Measurements from ENCODE around the gene VPS35L.

Gene VPS35L

GRCh38 chr16:19607616-19608280 is 52.2 kb downstream of the VPS35L start:
- Histone ChIP-seq H3K36me3 (ENCODE audit: control insufficient read depth, insufficient read depth, low read length) (peaks cover 7% of the 10 kb centered on the region), H3K27me3 (replicated peaks; ENCODE audit: control insufficient read depth, insufficient read depth, low read length) (no peaks in the 10 kb centered on the region), H3K4me3 (replicated peaks; ENCODE audit: low read depth, low read length) (no peak overlapping the region)
- no peak for DNase-seq (ENCODE audit: extremely low read depth, insufficient read length)
- TF ChIP-seq, protein P1, sequence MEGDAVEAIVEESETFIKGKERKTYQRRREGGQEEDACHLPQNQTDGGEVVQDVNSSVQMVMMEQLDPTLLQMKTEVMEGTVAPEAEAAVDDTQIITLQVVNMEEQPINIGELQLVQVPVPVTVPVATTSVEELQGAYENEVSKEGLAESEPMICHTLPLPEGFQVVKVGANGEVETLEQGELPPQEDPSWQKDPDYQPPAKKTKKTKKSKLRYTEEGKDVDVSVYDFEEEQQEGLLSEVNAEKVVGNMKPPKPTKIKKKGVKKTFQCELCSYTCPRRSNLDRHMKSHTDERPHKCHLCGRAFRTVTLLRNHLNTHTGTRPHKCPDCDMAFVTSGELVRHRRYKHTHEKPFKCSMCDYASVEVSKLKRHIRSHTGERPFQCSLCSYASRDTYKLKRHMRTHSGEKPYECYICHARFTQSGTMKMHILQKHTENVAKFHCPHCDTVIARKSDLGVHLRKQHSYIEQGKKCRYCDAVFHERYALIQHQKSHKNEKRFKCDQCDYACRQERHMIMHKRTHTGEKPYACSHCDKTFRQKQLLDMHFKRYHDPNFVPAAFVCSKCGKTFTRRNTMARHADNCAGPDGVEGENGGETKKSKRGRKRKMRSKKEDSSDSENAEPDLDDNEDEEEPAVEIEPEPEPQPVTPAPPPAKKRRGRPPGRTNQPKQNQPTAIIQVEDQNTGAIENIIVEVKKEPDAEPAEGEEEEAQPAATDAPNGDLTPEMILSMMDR (IDR thresholded peaks at IDR 0.05; ENCODE audit: insufficient read depth, low read length, poor library complexity, severe bottlenecking): no peak

- TF ChIP-seq, protein P1 (IDR thresholded peaks at IDR 0.05; ENCODE audit: insufficient read depth, low read length, poor library complexity, severe bottlenecking): no peak
- Histone ChIP-seq H3K27me3 (replicated peaks; ENCODE audit: control insufficient read depth, insufficient read depth, low read length) (no peaks in the 10 kb centered on the region), H3K36me3 (ENCODE audit: control insufficient read depth, insufficient read depth, low read length) (peaks cover 9% of the 10 kb centered on the region), H3K4me3 (replicated peaks; ENCODE audit: low read depth, low read length) (no peak overlapping the region)
- no peak for DNase-seq (ENCODE audit: extremely low read depth, insufficient read length)
These were observed 53.9 kb downstream of the VPS35L start for GRCh38 chr16:19609359-19609758.

- peaks cover 5% of the 10 kb centered on the region for H3K36me3 ChIP-seq (ENCODE audit: control insufficient read depth, insufficient read depth, low read length)
- no peaks in the 10 kb centered on the region for H3K27me3 ChIP-seq (replicated peaks; ENCODE audit: control insufficient read depth, insufficient read depth, low read length)
- TF ChIP-seq, protein P1 (IDR thresholded peaks at IDR 0.05; ENCODE audit: insufficient read depth, low read length, poor library complexity, severe bottlenecking): no peak
- no peak for DNase-seq (ENCODE audit: extremely low read depth, insufficient read length)
- H3K4me3 ChIP-seq (replicated peaks; ENCODE audit: low read depth, low read length): no peak overlapping the region
These were observed 54.7 kb downstream of the VPS35L start for GRCh38 chr16:19610200-19610599.

DNA sequence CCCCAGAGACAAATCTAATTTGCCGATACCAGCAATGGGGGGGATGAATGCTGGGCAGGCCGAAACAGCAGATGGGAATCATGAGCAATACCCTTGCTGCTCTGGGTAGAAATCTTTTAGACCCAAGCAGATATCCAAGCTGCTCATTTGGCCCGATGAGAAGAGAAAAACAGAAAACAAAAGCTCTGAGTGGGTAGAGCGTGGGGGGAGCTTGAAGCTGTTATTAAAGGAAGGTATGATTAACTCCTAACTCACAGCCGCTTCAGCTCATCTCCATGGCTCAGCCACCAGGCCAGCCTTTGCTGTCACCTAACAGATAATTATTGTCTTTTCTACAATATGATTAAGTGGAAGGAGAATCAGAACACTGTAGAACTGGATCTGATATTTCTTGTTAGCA is 58.3 kb downstream of the VPS35L start:
- peaks cover 6% of the 10 kb centered on the region for H3K36me3 ChIP-seq (ENCODE audit: control insufficient read depth, insufficient read depth, low read length)

DNA sequence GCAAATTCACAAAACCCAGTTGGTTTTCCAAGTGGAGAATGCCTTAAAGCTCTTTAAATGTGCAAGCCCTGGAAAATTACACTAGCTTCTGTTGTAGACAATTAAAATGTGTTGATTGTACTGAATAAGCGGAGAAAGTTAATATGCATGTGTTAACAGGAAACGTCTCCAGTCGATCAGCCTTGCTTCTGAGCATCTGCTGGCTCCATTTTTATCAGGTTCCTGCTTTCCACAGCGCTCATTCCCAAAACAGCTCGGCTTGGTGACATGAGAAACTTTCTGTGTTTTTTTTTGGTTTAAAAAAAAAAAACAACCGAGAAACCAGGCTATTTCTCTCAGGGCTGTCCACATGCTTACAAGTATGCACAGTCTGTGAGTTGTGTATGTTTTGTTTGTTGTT is 60.7 kb downstream of the VPS35L start:
- H3K27me3 ChIP-seq (replicated peaks; ENCODE audit: control insufficient read depth, insufficient read depth, low read length): no peaks in the 10 kb centered on the region
- H3K36me3 ChIP-seq (ENCODE audit: control insufficient read depth, insufficient read depth, low read length): peaks cover 6% of the 10 kb centered on the region
- H3K4me3 ChIP-seq (replicated peaks; ENCODE audit: low read depth, low read length): no peak overlapping the region
- TF ChIP-seq, protein P1 (IDR thresholded peaks at IDR 0.05; ENCODE audit: insufficient read depth, low read length, poor library complexity, severe bottlenecking): no peak
- DNase-seq (ENCODE audit: extremely low read depth, insufficient read length): no peak

More for the DNA sequence above, 58.3 kb downstream of the VPS35L start:
- TF ChIP-seq, protein P1 (IDR thresholded peaks at IDR 0.05; ENCODE audit: insufficient read depth, low read length, poor library complexity, severe bottlenecking): no peak
- H3K4me3 ChIP-seq (replicated peaks; ENCODE audit: low read depth, low read length): no peak overlapping the region
- H3K27me3 ChIP-seq (replicated peaks; ENCODE audit: control insufficient read depth, insufficient read depth, low read length): no peaks in the 10 kb centered on the region
- DNase-seq (ENCODE audit: extremely low read depth, insufficient read length): no peak

DNA sequence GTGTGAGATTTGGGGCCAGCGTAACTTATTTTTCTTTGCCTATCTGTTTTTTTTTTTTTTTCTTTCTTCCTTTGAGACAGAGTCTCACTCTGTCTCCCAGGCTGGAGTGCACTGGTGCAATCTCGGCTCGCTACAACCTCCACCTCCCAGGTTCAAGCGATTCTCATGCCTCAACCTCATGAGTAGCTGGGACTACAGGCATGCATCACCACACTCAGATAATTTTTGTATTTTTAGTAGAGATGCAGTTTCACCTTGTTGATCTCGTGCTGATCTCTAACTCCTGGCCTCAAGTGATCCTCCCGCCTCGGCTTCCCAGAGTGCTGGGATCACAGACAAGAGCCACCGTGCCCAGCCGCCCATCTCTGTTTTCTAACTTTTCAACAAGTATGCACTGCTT is 63.4 kb downstream of the VPS35L start:
- Histone ChIP-seq H3K36me3 (ENCODE audit: control insufficient read depth, insufficient read depth, low read length) (peaks cover 4% of the 10 kb centered on the region), H3K4me3 (replicated peaks; ENCODE audit: low read depth, low read length) (no peak overlapping the region), H3K27me3 (replicated peaks; ENCODE audit: control insufficient read depth, insufficient read depth, low read length) (no peaks in the 10 kb centered on the region)
- DNase-seq (ENCODE audit: extremely low read depth, insufficient read length): no peak
- TF ChIP-seq, protein P1 (IDR thresholded peaks at IDR 0.05; ENCODE audit: insufficient read depth, low read length, poor library complexity, severe bottlenecking): no peak
